SK-N-SH (cell line): ENCODE measurements around the gene AEBP2. TPM values are rescaled to one million over a fixed set of nuclear protein-coding genes. Genes with fewer than 3 reads are reported as not detected.
"Not testable (repeated sequence)": the region's sequence is repeated elsewhere in the genome, so short reads cannot be mapped to it uniquely, and the experiment has no call there.

Experiments used
- CTCF ChIA-PET: fragments of 300-600, 350-600 bp; formaldehyde crosslinking; extraction: SDS; loops from one replicate; lab custom pipeline; 2021; lab: Yijun Ruan, JAX
- POLR2A ChIA-PET: fragments of 350-600 bp; sonication (Branson Sonifier 250); formaldehyde crosslinking; extraction: SDS; loops from one replicate; lab custom pipeline; 2020; ENCODE audit warnings: antibody characterized with exemption, inconsistent platforms; lab: Yijun Ruan, JAX
- DNase-seq: peaks from one replicate; pipeline ENCODE4 v3.0.0; 2012
- H2AFZ ChIP-seq: fragments of 200-600 bp; sonication (generic); 2 replicates; pipeline ENCODE4 v1.8.1; 2016; ENCODE audit warnings: antibody characterized with exemption, mild to moderate bottlenecking, low read depth
- H3F3A ChIP-seq: fragments of 200-600 bp; sonication (generic); replicated peaks from 2 replicates; pipeline ENCODE3; 2016; ENCODE audit warnings: antibody characterized with exemption, mild to moderate bottlenecking; ENCODE audit not compliant: insufficient read depth
- H3K27ac ChIP-seq, 2 experiments: fragments of 200-500 bp in 1 of 2; fragments of 200-600 bp in 1 of 2; sonication (Bioruptor generic) in 1 of 2; sonication (generic), shearing (Covaris generic) in 1 of 2; 2 replicates each; pipeline versions ENCODE4 v1.5.1 to v1.6.1; 2014 to 2016; ENCODE audit warnings: low read depth in 2 of 2, inconsistent platforms in 1 of 2, low read length in 1 of 2, mild to moderate bottlenecking in 1 of 2, mixed read lengths in 1 of 2
- H3K27me3 ChIP-seq: fragments of 200-600 bp; sonication (generic), shearing (Covaris generic); 2 replicates; pipeline ENCODE4 v1.6.1; 2016; ENCODE audit warnings: mixed run types; ENCODE audit not compliant: insufficient read depth
- H3K36me3 ChIP-seq, 2 experiments: fragments of 200-500 bp in 1 of 2; fragments of 200-600 bp in 1 of 2; sonication (Bioruptor generic) in 1 of 2; sonication (generic) in 1 of 2; replicated peaks in 1 of 2; 2 replicates each; pipeline versions ENCODE3 to v1.5.1; 2014 to 2016; ENCODE audit warnings: low read length in 1 of 2, mild to moderate bottlenecking in 1 of 2; ENCODE audit not compliant: insufficient read depth in 2 of 2, control insufficient read depth in 1 of 2
- H3K4me1 ChIP-seq, 2 experiments: fragments of 200-500 bp in 1 of 2; fragments of 200-600 bp in 1 of 2; sonication (Bioruptor generic) in 1 of 2; sonication (generic), shearing (Covaris generic) in 1 of 2; 2 replicates each; pipeline versions ENCODE4 v1.5.1 to v1.6.1; 2014 to 2016; ENCODE audit warnings: low read depth in 1 of 2, low read length in 1 of 2, mixed run types in 1 of 2; ENCODE audit not compliant: insufficient read depth in 2 of 2, control insufficient read depth in 1 of 2
- H3K4me2 ChIP-seq: fragments of 200-600 bp; sonication (generic), shearing (Covaris generic); 2 replicates; pipeline ENCODE4 v1.6.1; 2017; ENCODE audit warnings: mixed run types
- H3K4me3 ChIP-seq, 2 experiments: fragments of 200-500 bp in 1 of 2; fragments of 200-600 bp in 1 of 2; sonication (Bioruptor generic) in 1 of 2; sonication (generic), shearing (Covaris generic) in 1 of 2; 2 replicates each; pipeline versions ENCODE4 v1.5.1 to v1.8.1; 2014 to 2016; ENCODE audit warnings: low read depth in 2 of 2, inconsistent platforms in 1 of 2, low read length in 1 of 2, mild to moderate bottlenecking in 1 of 2, mixed read lengths in 1 of 2, moderate library complexity in 1 of 2
- H3K79me2 ChIP-seq: fragments of 200-600 bp; sonication (generic); 2 replicates; pipeline ENCODE4 v1.8.1; 2017; ENCODE audit warnings: mild to moderate bottlenecking; ENCODE audit not compliant: insufficient read depth
- H3K9ac ChIP-seq: fragments of 200-600 bp; sonication (generic); 2 replicates; pipeline ENCODE4 v1.6.1; 2017; ENCODE audit warnings: mixed run types
- H3K9me2 ChIP-seq: fragments of 200-600 bp; sonication (generic); 2 replicates; pipeline ENCODE4 v1.6.1; 2017; ENCODE audit warnings: mixed run types
- H3K9me3 ChIP-seq: fragments of 200-600 bp; sonication (generic); 2 replicates; pipeline ENCODE4 v1.6.1; 2017; ENCODE audit warnings: mixed run types, mild to moderate bottlenecking, moderate library complexity
- H4K20me1 ChIP-seq: fragments of 200-600 bp; sonication (generic); 2 replicates; pipeline ENCODE4 v1.6.1; 2017; ENCODE audit warnings: mild to moderate bottlenecking, mixed run types; ENCODE audit not compliant: insufficient read depth
- CHD2 ChIP-seq: fragments of 150-350 bp; IDR thresholded peaks from 2 replicates; pipeline ENCODE4 v1.6.1; 2018; ENCODE audit warnings: low read length; ENCODE audit not compliant: partially characterized antibody
- ELF1 ChIP-seq: IDR thresholded peaks from 2 replicates; pipeline ENCODE4 v1.4.0; 2012
- FOSL2 ChIP-seq: IDR thresholded peaks from 2 replicates; pipeline ENCODE4 v1.4.0; 2012; ENCODE audit warnings: low read depth, mild to moderate bottlenecking, moderate library complexity, borderline replicate concordance
- IRF3 ChIP-seq: fragments of 150-350 bp; IDR thresholded peaks from 2 replicates; pipeline ENCODE4 v1.6.1; 2016; ENCODE audit warnings: mild to moderate bottlenecking, low read depth, low read length
- MEF2A ChIP-seq: IDR thresholded peaks from 2 replicates; pipeline ENCODE4 v1.4.0; 2012; ENCODE audit warnings: low read depth, borderline replicate concordance
- NFIC ChIP-seq: IDR thresholded peaks from 2 replicates; pipeline ENCODE4 v1.4.0; 2012; ENCODE audit warnings: borderline replicate concordance
- POLR2AphosphoS5 ChIP-seq: IDR thresholded peaks from 2 replicates; pipeline ENCODE4 v1.6.1; 2012; ENCODE audit warnings: low read depth, low read length
- RAD21 ChIP-seq: IDR thresholded peaks from 2 replicates; pipeline ENCODE4 v1.6.1; 2012; ENCODE audit warnings: mild to moderate bottlenecking, low read length
- RCOR1 ChIP-seq: fragments of 150-350 bp; IDR thresholded peaks from 2 replicates; pipeline ENCODE4 v1.6.1; 2017; ENCODE audit warnings: antibody characterized with exemption, low read length
- REST ChIP-seq: IDR thresholded peaks from 2 replicates; pipeline ENCODE4 v1.6.1; 2012; ENCODE audit warnings: mild to moderate bottlenecking, low read depth, low read length, moderate library complexity
- RFX5 ChIP-seq: IDR thresholded peaks from 2 replicates; pipeline ENCODE4 v1.6.1; 2012; ENCODE audit warnings: mild to moderate bottlenecking, improper control_type of control experiment, low read length
- SMC3 ChIP-seq: IDR thresholded peaks from 2 replicates; pipeline ENCODE4 v1.6.1; 2012; ENCODE audit warnings: low read depth, low read length, improper control_type of control experiment
- TCF12 ChIP-seq: IDR thresholded peaks from 2 replicates; pipeline ENCODE4 v1.4.0; 2012
- TEAD4 ChIP-seq: IDR thresholded peaks from 2 replicates; pipeline ENCODE4 v1.4.0; 2012; ENCODE audit warnings: mild to moderate bottlenecking, borderline replicate concordance; ENCODE audit not compliant: insufficient read depth
- WGBS: methylation state at CpG from one replicate; pipeline ENCODE4 v1.1.6; 2017; ENCODE audit warnings: low lambda C conversion rate; 5-methylcytosine and 5-hydroxymethylcytosine counted together
- polyA plus RNA-seq, 3 experiments: library from polyadenylated mRNA; depleted of rRNA; stranded (reverse); fragments of >200 nt; gene quantifications; 2 replicates each; pipeline ENCODE4 v1.2.3, GENCODE V29; 2012

Gene AEBP2
- polyA plus RNA-seq, 1 of the 3 experiments (the other 2 are of a cell fraction): 10.4 TPM

DNA sequence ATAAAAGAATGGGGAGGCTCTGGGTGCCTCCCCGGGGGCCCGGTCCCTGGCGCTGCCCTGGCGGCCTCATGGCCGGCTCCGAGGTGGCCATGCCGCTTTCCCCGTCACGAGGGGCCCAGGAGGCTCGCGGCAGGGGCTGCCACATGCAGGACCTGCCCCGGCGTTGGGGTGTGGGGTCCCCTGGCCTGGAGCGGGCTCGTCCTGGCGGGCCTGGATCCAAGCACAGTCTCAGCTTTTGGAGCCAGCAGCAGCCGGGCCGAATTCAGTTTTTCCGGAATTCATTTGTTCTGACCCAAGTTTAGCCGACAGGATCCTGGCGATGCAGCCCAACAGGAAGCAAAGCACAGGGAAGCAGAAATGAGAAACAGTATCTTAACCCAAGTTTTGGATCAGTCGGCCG lies 26.4 kb upstream of the AEBP2 start:
- WGBS: 92% methylated on average over 23 of the region's 23 CpGs
- Histone ChIP-seq H3K9me2 (no peaks in the 10 kb centered on the region), H4K20me1 (no peaks in the 10 kb centered on the region), H3K27me3 (no peaks in the 10 kb centered on the region), H3K36me3 (no peaks in the 10 kb centered on the region), H3K9ac (no peak overlapping the region), H3K4me2 (no peak overlapping the region), H3F3A (no peaks in the 10 kb centered on the region), H3K9me3 (no peaks in the 10 kb centered on the region), H3K27ac (no peak overlapping the region), H3K4me1 (peaks cover 12% of the 10 kb centered on the region in 2 experiments; a peak in 3 of 4 replicates), H2AFZ (no peak overlapping the region)
- POLR2A ChIA-PET: no interaction called here
- TF ChIP-seq TEAD4 (no peak), RCOR1 (no peak), IRF3 (no peak), FOSL2 (no peak), POLR2AphosphoS5 (no peak), TCF12 (no peak), RFX5 (no peak), SMC3 (no peak), NFIC (no peak), ELF1 (no peak), CHD2 (no peak), MEF2A (no peak), RAD21 (no peak), REST (no peak)
- TF ChIP-seq, all 33 proteins: peak for 0
- CTCF ChIA-PET: interaction anchor here (0.6 kb wide), 1 partner anchor 1190 kb away, joined by 3 read pairs; no protein-coding TSS in a partner anchor
- Histone ChIP-seq H3K4me3 (no peak overlapping the region), H3K79me2 (no peaks in the 10 kb centered on the region)
- DNase-seq: no peak

- H3K4me2 ChIP-seq, H3K79me2 ChIP-seq, H3K36me3 ChIP-seq, H4K20me1 ChIP-seq, CTCF ChIA-PET, DNase-seq, H3K9me2 ChIP-seq, H2AFZ ChIP-seq, H3K27ac ChIP-seq, H3K27me3 ChIP-seq, POLR2A ChIA-PET, H3K9me3 ChIP-seq, H3F3A ChIP-seq, H3K4me3 ChIP-seq, H3K9ac ChIP-seq: not testable (repeated sequence)
- H3K4me1 ChIP-seq: peaks cover 12% of the 10 kb centered on the region in 2 experiments; a peak in 3 of 4 replicates
- WGBS: 90% methylated on average over 5 of the region's 5 CpGs
Measured at GRCh38 chr12:19413582-19413981, 25.7 kb upstream of the AEBP2 start.
